Body of pancreas (tissue), 4 donors: ENCODE results near the gene GMPR.

ENCODE experiments used
- CTCF ChIP-seq, 7 experiments: fragments of 450-650 bp in 4 of 7; fragments of 200-600 bp in 3 of 7; sonication (generic) in 3 of 7; IDR thresholded peaks; one replicate each; pipeline ENCODE4 v1.5.1; 2016 to 2019; ENCODE audit warnings: antibody characterized with exemption in 7 of 7
- POLR2A ChIP-seq, 3 donors: fragments of 450-650 bp; IDR thresholded peaks; one replicate each; pipeline ENCODE4 v1.6.1; 2016; ENCODE audit warnings: antibody characterized with exemption in 3 of 3, mild to moderate bottlenecking in 2 of 3

- TF ChIP-seq POLR2A (IDR thresholded peaks at IDR 0.05) (no peak), CTCF (IDR thresholded peaks at IDR 0.05) (no peak)
These were observed 57.8 kb downstream of the GMPR start for GRCh38 chr6:16296061-16296670.
